ENCODE measurements around the gene TFDP1. TPM values are rescaled to one million over a fixed set of nuclear protein-coding genes. Genes with fewer than 3 reads are reported as not detected.

TFDP1 gene
- total RNA-seq, 2 donors from 2014 or later = 74.8 to 76.1 TPM

DNA sequence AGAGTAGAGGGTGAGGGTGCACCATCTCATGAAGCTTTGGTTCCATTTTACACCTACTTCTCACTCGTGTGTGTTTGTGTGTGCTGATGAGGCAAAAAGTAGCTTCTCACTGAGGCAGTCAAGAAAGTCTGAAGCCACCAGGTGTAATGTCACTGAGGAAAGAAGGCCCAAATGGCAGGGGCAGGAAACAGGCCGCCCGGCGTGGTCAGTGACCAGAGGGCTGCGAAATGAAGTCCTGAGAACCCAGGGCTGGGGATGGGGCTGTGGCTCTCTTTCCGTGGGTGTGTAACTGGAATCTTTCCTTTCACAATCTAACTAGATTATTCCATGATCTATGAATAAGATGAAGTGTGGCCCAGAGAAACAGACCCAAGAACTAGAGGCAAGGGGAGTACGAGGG lies 25.5 kb upstream of the TFDP1 start:
- H3K4me1 Mint-ChIP-seq = no peaks in the 10 kb centered on the region
- Histone ChIP-seq H3K9ac (ENCODE audit: extremely low read depth, low read length, poor library complexity, severe bottlenecking) (no peak overlapping the region), H3K36me3 (ENCODE audit: control insufficient read depth, insufficient read depth, low read length) (no peaks in the 10 kb centered on the region), H3K4me3 (ENCODE audit: low read length) (no peak overlapping the region), H3K4me1 (ENCODE audit: control insufficient read depth, insufficient read depth, low read length) (no peaks in the 10 kb centered on the region), H3K9me3 (ENCODE audit: control insufficient read depth, low read length) (no peaks in the 10 kb centered on the region), H3K27ac (ENCODE audit: low read depth, low read length) (no peak overlapping the region), H3K27me3 (ENCODE audit: control insufficient read depth, insufficient read depth, low read length, poor library complexity, severe bottlenecking) (no peaks in the 10 kb centered on the region)
- peak; percentile 20 for DNase-seq
- no peak for TF ChIP-seq CTCF (conservative IDR thresholded peaks at IDR 0.05)
- H3K27ac Mint-ChIP-seq = peak overlapping the region; percentile 10
- peaks cover 3% of the 10 kb centered on the region for H3K27me3 Mint-ChIP-seq (ENCODE audit: insufficient read depth)
- H3K36me3 Mint-ChIP-seq (ENCODE audit: low read depth) = no peaks in the 10 kb centered on the region
- no peaks in the 10 kb centered on the region for H3K9me3 Mint-ChIP-seq
- WGBS, 2 experiments (ENCODE audit: insufficient coverage in 1 of 2, insufficient read length in 1 of 2) = 82 to 95% methylated on average over 2 to 7 of the region's 7 CpGs
- H3K4me3 Mint-ChIP-seq = no peak overlapping the region

DNA sequence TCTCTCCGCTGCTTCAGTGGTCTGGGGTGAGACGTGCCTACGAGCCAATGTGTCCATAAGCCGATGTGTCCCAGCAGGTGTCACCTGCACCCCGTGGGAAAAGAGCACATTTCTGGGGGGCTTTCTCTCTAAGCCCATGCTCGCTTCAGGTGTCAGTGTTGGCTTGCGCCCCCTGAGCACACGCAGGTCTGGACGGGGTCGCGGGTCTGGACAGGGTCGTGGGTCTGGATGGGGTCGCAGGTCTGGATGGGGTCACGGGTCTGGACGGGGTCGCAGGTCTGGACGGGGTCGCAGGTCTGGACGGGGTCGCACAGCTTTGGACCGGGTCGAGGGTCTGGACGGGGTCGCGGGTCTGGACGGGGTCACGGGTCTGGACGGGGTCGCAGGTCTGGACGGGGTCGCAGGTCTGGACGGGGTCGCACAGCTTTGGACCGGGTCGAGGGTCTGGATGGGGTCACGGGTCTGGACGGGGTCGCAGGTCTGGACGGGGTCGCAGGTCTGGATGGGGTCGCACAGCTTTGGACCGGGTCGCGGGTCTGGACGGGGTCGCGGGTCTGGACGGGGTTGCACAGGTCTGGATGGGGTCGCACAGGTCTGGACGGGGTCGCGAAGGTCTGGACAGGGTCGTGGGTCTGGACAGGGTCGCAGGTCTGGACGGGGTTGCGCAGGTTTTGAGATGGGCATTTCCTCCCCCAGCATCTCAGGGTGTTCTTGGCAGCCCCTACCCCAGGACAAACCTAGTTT lies 24.5 kb upstream of the TFDP1 start:
- no peak overlapping the region for H3K27ac ChIP-seq (ENCODE audit: low read depth, low read length)

DNA sequence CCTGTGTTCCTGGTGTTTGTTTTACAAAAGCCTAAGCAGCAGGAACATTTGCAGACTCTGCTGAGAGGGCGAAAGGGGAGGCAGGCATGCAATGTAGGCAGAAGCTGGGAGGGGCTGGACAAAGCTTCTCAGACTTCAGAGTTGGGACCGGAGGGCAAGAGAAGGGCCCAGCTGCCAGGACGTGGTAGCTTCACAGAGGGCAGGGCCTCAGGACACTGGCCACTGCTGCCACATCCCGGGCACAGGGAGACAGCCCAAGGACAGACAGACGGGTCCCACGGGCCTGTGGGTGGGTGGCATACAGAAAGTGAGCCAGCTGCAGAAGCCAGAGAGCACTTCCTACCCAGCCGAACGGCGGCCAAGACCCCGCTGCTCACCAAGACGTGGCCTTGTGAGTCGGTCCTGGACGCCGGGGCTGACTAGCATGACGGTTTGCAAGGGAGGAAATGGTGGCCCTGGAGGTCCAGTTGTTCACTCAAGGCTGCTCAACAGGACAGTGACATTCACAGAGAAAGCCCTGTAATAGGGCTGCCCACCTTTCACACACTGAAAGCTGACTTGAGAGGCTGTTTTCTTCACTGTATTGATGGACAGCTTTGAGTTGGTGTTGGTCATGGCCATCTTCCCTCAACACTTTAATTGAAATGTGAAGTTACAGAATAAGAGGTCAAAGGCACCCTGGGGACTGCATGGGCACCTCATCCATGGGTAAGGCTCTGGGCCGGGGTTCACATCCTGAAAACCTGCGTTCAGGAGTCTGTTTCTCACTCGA lies 23.7 kb upstream of the TFDP1 start:
- H3K36me3 ChIP-seq (ENCODE audit: control insufficient read depth, insufficient read depth, low read length) = no peaks in the 10 kb centered on the region
- H3K27me3 ChIP-seq (ENCODE audit: control insufficient read depth, insufficient read depth, low read length, poor library complexity, severe bottlenecking) = no peaks in the 10 kb centered on the region
- H3K9me3 Mint-ChIP-seq = no peaks in the 10 kb centered on the region
- no peak for TF ChIP-seq CTCF (conservative IDR thresholded peaks at IDR 0.05)
- H3K4me3 ChIP-seq (ENCODE audit: low read length) = no peak overlapping the region
- H3K36me3 Mint-ChIP-seq (ENCODE audit: low read depth) = no peaks in the 10 kb centered on the region
- no peak overlapping the region for H3K9ac ChIP-seq (ENCODE audit: extremely low read depth, low read length, poor library complexity, severe bottlenecking)
- WGBS, 2 experiments (ENCODE audit: insufficient coverage in 1 of 2, insufficient read length in 1 of 2) = 89 to 91% methylated on average over 9 to 18 of the region's 18 CpGs
- no peak overlapping the region for H3K27ac Mint-ChIP-seq
- H3K4me1 ChIP-seq (ENCODE audit: control insufficient read depth, insufficient read depth, low read length) = no peaks in the 10 kb centered on the region
- DNase-seq = peak; percentile 43
- H3K4me1 Mint-ChIP-seq = no peaks in the 10 kb centered on the region
- no peak overlapping the region for H3K27ac ChIP-seq (ENCODE audit: low read depth, low read length)
- H3K27me3 Mint-ChIP-seq (ENCODE audit: insufficient read depth) = peaks cover 3% of the 10 kb centered on the region
- no peak overlapping the region for H3K4me3 Mint-ChIP-seq
- H3K9me3 ChIP-seq (ENCODE audit: control insufficient read depth, low read length) = no peaks in the 10 kb centered on the region

More for the DNA sequence above, 24.5 kb upstream of the TFDP1 start:
- Mint-ChIP-seq H3K4me1 (no peaks in the 10 kb centered on the region), H3K27me3 (ENCODE audit: insufficient read depth) (peaks cover 3% of the 10 kb centered on the region), H3K4me3 (no peak overlapping the region), H3K36me3 (ENCODE audit: low read depth) (no peaks in the 10 kb centered on the region), H3K27ac (no peak overlapping the region), H3K9me3 (no peaks in the 10 kb centered on the region)
- Histone ChIP-seq H3K4me1 (ENCODE audit: control insufficient read depth, insufficient read depth, low read length) (no peaks in the 10 kb centered on the region), H3K9me3 (ENCODE audit: control insufficient read depth, low read length) (no peaks in the 10 kb centered on the region), H3K36me3 (ENCODE audit: control insufficient read depth, insufficient read depth, low read length) (no peaks in the 10 kb centered on the region), H3K4me3 (ENCODE audit: low read length) (no peak overlapping the region), H3K27me3 (ENCODE audit: control insufficient read depth, insufficient read depth, low read length, poor library complexity, severe bottlenecking) (no peaks in the 10 kb centered on the region), H3K9ac (ENCODE audit: extremely low read depth, low read length, poor library complexity, severe bottlenecking) (no peak overlapping the region)
- peak; percentile 18 for DNase-seq
- 93 to 96% methylated on average over 29 to 56 of the region's 56 CpGs for WGBS, 2 experiments (ENCODE audit: insufficient coverage in 1 of 2, insufficient read length in 1 of 2)
- no peak for TF ChIP-seq CTCF (conservative IDR thresholded peaks at IDR 0.05)
